Activated CD4-positive, alpha-beta T cell treated with anti-CD3 and anti-CD28 coated beads, Interleukin-2, amount 50 U/mL, for 48 hours (primary cell): ENCODE results near the gene TNIK.

Source experiments
- DNase-seq, 2 experiments: peaks; one replicate each; pipeline ENCODE4 v3.0.0-alpha.2; 2020

The TNIK gene

GRCh38 chr3:171183042-171183441 lies 277.2 kb downstream of the TNIK start:
- no peak for DNase-seq

GRCh38 chr3:171181907-171182690 lies 278.1 kb downstream of the TNIK start:
- DNase-seq = no peak

GRCh38 chr3:171178714-171179113 lies 281.5 kb downstream of the TNIK start:
- DNase-seq = no peak

- DNase-seq = no peak
Measured at GRCh38 chr3:171177553-171177952, 282.7 kb downstream of the TNIK start.

- no peak for DNase-seq
Measured at GRCh38 chr3:171177056-171177455, 283.1 kb downstream of the TNIK start.

- DNase-seq = no peak
Measured at GRCh38 chr3:171176244-171176933, 283.8 kb downstream of the TNIK start.

- no peak for DNase-seq
Measured at GRCh38 chr3:171175741-171176234, 284.4 kb downstream of the TNIK start.

- no peak for DNase-seq
Measured at GRCh38 chr3:171173736-171174135, 286.5 kb downstream of the TNIK start.

- DNase-seq = peak in 1 of 2 experiments; percentile 23
Measured at GRCh38 chr3:171172070-171172469, 288.1 kb downstream of the TNIK start.

GRCh38 chr3:171169866-171170265 lies 290.3 kb downstream of the TNIK start:
- no peak for DNase-seq

GRCh38 chr3:171169443-171169842 lies 290.8 kb downstream of the TNIK start:
- no peak for DNase-seq

GRCh38 chr3:171168551-171168950 lies 291.7 kb downstream of the TNIK start:
- no peak for DNase-seq

GRCh38 chr3:171168086-171168485 lies 292.1 kb downstream of the TNIK start:
- DNase-seq = no peak

- peak; percentile 6 to 20 for DNase-seq
Measured at GRCh38 chr3:171165983-171166382, 294.2 kb downstream of the TNIK start.

GRCh38 chr3:171165499-171165921 lies 294.7 kb downstream of the TNIK start:
- DNase-seq = peak in 1 of 2 experiments; percentile 19

- DNase-seq = no peak
Measured at GRCh38 chr3:171164067-171164465, 296.1 kb downstream of the TNIK start.

- DNase-seq = no peak
Measured at GRCh38 chr3:171163101-171164066, 296.8 kb downstream of the TNIK start.

- DNase-seq = no peak
Measured at GRCh38 chr3:171160325-171160724, 299.9 kb downstream of the TNIK start.

- no peak for DNase-seq
Measured at GRCh38 chr3:171159822-171160157, 300.4 kb downstream of the TNIK start.

GRCh38 chr3:171159024-171159821 lies 301.0 kb downstream of the TNIK start:
- DNase-seq = no peak

- DNase-seq = no peak
Measured at GRCh38 chr3:171157980-171158379, 302.2 kb downstream of the TNIK start.

GRCh38 chr3:171157286-171157685 lies 302.9 kb downstream of the TNIK start:
- no peak for DNase-seq
